GM19324 (cell line): ENCODE results near the gene DNAAF8.

Source experiments
- ATAC-seq: cut with Tn5 transposase; IDR thresholded peaks from one replicate; pipeline ENCODE4 v1.9.1; 2021; ENCODE audit warnings: mild to moderate bottlenecking, moderate library complexity; ENCODE audit not compliant: unreplicated experiment, low FRiP score

The DNAAF8 gene

GRCh38 chr16:4694642-4695451 lies 39.5 kb upstream of the DNAAF8 start:
- no peak for ATAC-seq

- no peak for ATAC-seq
These were observed 38.7 kb upstream of the DNAAF8 start for GRCh38 chr16:4695473-4696171.

- ATAC-seq: no peak
These were observed 38.0 kb upstream of the DNAAF8 start for GRCh38 chr16:4696172-4696904.

GRCh38 chr16:4696905-4697847 lies 37.2 kb upstream of the DNAAF8 start:
- no peak for ATAC-seq

GRCh38 chr16:4697848-4698291 lies 36.5 kb upstream of the DNAAF8 start:
- ATAC-seq: no peak

- ATAC-seq: no peak
These were observed 35.9 kb upstream of the DNAAF8 start for GRCh38 chr16:4698321-4699045.

- ATAC-seq: no peak
These were observed 35.2 kb upstream of the DNAAF8 start for GRCh38 chr16:4699046-4699556.

- no peak for ATAC-seq
These were observed 33.8 kb upstream of the DNAAF8 start for GRCh38 chr16:4700380-4700996.

GRCh38 chr16:4700997-4701743 lies 33.2 kb upstream of the DNAAF8 start:
- ATAC-seq: no peak

GRCh38 chr16:4701791-4702465 lies 32.4 kb upstream of the DNAAF8 start:
- ATAC-seq: no peak

GRCh38 chr16:4702466-4702808 lies 31.9 kb upstream of the DNAAF8 start:
- no peak for ATAC-seq

- ATAC-seq: no peak
These were observed 30.4 kb upstream of the DNAAF8 start for GRCh38 chr16:4703906-4704305.

- no peak for ATAC-seq
These were observed 29.8 kb upstream of the DNAAF8 start for GRCh38 chr16:4704491-4704890.

- no peak for ATAC-seq
These were observed 29.4 kb upstream of the DNAAF8 start for GRCh38 chr16:4704913-4705312.

GRCh38 chr16:4706871-4707270 lies 27.5 kb upstream of the DNAAF8 start:
- no peak for ATAC-seq

- ATAC-seq: no peak
These were observed 24.9 kb upstream of the DNAAF8 start for GRCh38 chr16:4709481-4709880.

- no peak for ATAC-seq
These were observed 20.5 kb upstream of the DNAAF8 start for GRCh38 chr16:4713663-4714501.
